HepG2 (cell line): ENCODE data around the gene PGPEP1. TPM values are rescaled to one million over a fixed set of nuclear protein-coding genes. Genes with fewer than 3 reads are reported as not detected.

Experiments used
- ATAC-seq: fragments of 200-7000 bp; cut with Tn5 transposase; 3 replicates; pipeline ENCODE4 v1.9.1; 2020; ENCODE audit warnings: mild to moderate bottlenecking, moderate library complexity
- BruUV-seq: library from RNA; stranded (reverse); fragments of 400-500 nt; replicated peaks from 2 replicates; lab custom pipeline; 2021; lab: Mats Ljungman, UMichigan
- CTCF ChIA-PET: fragments of 300-600 bp; formaldehyde crosslinking; extraction: SDS; loops from one replicate; lab custom pipeline; 2021; ENCODE audit warnings: low total read pairs, inconsistent platforms, low intra/inter-chr PET ratio; lab: Yijun Ruan, JAX
- POLR2A ChIA-PET: fragments of 350-600 bp; sonication (Branson Sonifier 250); formaldehyde crosslinking; loops from one replicate; lab custom pipeline; 2020; ENCODE audit warnings: antibody characterized with exemption, inconsistent platforms; lab: Yijun Ruan, JAX
- DNase-seq: peaks from one replicate; pipeline ENCODE4 v3.0.0-alpha.2; 2015; ENCODE audit warnings: low spot score
- FAIRE-seq: peaks from 3 replicates; lab custom pipeline; 2011; peaks lifted over from hg19 to GRCh38; lab: Jason Lieb, UNC
- H2AFZ ChIP-seq: one replicate; pipeline ENCODE4 v1.6.1; 2011; ENCODE audit warnings: low read length, inconsistent platforms
- H3K27ac ChIP-seq: fragments of 300-600 bp; 3 replicates; pipeline ENCODE4 v1.8.0; 2011; ENCODE audit warnings: mixed run types, mild to moderate bottlenecking, mixed read lengths, low read length, inconsistent platforms; ENCODE audit not compliant: insufficient read depth; ENCODE audit errors: extremely low read length
- H3K27me3 ChIP-seq, 2 experiments: fragments of 200-600 bp in 1 of 2; 2 replicates in 1 of 2; 3 replicates in 1 of 2; pipeline versions ENCODE4 v1.6.0 to v1.8.0; 2011; ENCODE audit warnings: low read length in 2 of 2, mild to moderate bottlenecking in 2 of 2, moderate library complexity in 2 of 2, inconsistent platforms in 1 of 2; ENCODE audit not compliant: insufficient read depth in 2 of 2, control insufficient read depth in 1 of 2
- H3K36me3 ChIP-seq, 2 experiments: fragments of 200-600 bp in 1 of 2; replicated peaks in 1 of 2; 2 replicates in 1 of 2; 3 replicates in 1 of 2; pipeline versions ENCODE4 v1.5.1 to v1.8.0; 2011; ENCODE audit warnings: low read length in 2 of 2, inconsistent platforms in 1 of 2; ENCODE audit not compliant: insufficient read depth in 2 of 2, control insufficient read depth in 1 of 2
- H3K4me1 ChIP-seq: 2 replicates; pipeline ENCODE4 v1.5.1; 2012; ENCODE audit warnings: low read length, inconsistent platforms; ENCODE audit not compliant: insufficient read depth
- H3K4me2 ChIP-seq: 2 replicates; pipeline ENCODE4 v1.6.0; 2011; ENCODE audit warnings: low read depth, low read length, inconsistent platforms
- H3K4me3 ChIP-seq, 3 experiments: fragments of 200-600 bp in 1 of 3; sonication (generic), shearing (Covaris generic) in 1 of 3; replicated peaks in 1 of 3; 2 replicates each; pipeline ENCODE4 v1.5.1; 2011 to 2016; ENCODE audit warnings: low read length in 3 of 3, inconsistent platforms in 2 of 3, low read depth in 2 of 3, mild to moderate bottlenecking in 2 of 3, control low read depth in 1 of 3, mixed read lengths in 1 of 3; ENCODE audit not compliant: insufficient read depth in 1 of 3
- H3K79me2 ChIP-seq: one replicate; pipeline ENCODE4 v1.6.1; 2011; ENCODE audit warnings: low read length, inconsistent platforms; ENCODE audit not compliant: insufficient read depth
- H3K9ac ChIP-seq: 2 replicates; pipeline ENCODE4 v1.6.0; 2011; ENCODE audit warnings: mild to moderate bottlenecking, low read depth, low read length, inconsistent platforms; ENCODE audit not compliant: insufficient read depth
- H3K9me3 ChIP-seq: 2 replicates; pipeline ENCODE4 v1.5.1; 2012; ENCODE audit warnings: mild to moderate bottlenecking, low read length
- H4K20me1 ChIP-seq: 2 replicates; pipeline ENCODE4 v1.6.0; 2011; ENCODE audit warnings: inconsistent platforms, mild to moderate bottlenecking, low read length, moderate library complexity; ENCODE audit not compliant: insufficient read depth
- AGO1 ChIP-seq: fragments of 200-400 bp; formaldehyde crosslinking; IDR thresholded peaks from 2 replicates; pipeline ENCODE4 v1.6.1; 2017; ENCODE audit warnings: mild to moderate bottlenecking, low read depth, low read length, moderate library complexity; ENCODE audit not compliant: poor library complexity, severe bottlenecking
- AGO2 ChIP-seq: fragments of 200-400 bp; formaldehyde crosslinking; optimal IDR thresholded peaks from 2 replicates; pipeline ENCODE3; 2017; ENCODE audit warnings: mild to moderate bottlenecking, low read depth, low read length, moderate library complexity
- CENPT ChIP-seq: sonication (generic); formaldehyde crosslinking; IDR thresholded peaks from 2 replicates; pipeline ENCODE4 v1.8.0; 2022; ENCODE audit warnings: low read depth, mild to moderate bottlenecking, moderate library complexity, missing genetic modification reagents
- HOXA3 ChIP-seq: sonication (generic); formaldehyde crosslinking; IDR thresholded peaks from 2 replicates; pipeline ENCODE4 v1.5.0; 2020; ENCODE audit warnings: missing genetic modification reagents
- KLF9 ChIP-seq: IDR thresholded peaks from 2 replicates; pipeline ENCODE4 v1.6.1; 2016; ENCODE audit warnings: low read depth
- POGK ChIP-seq: sonication (generic); formaldehyde crosslinking; conservative IDR thresholded peaks from 2 replicates; pipeline ENCODE4 v1.8.0; 2022; ENCODE audit warnings: mild to moderate bottlenecking, moderate library complexity, missing genetic modification reagents
- POLR2A ChIP-seq, 2 experiments: IDR thresholded peaks; 2 replicates each; pipeline ENCODE4 v1.6.1; 2011; ENCODE audit warnings: low read depth in 2 of 2, low read length in 2 of 2, mild to moderate bottlenecking in 1 of 2, moderate library complexity in 1 of 2; ENCODE audit not compliant: insufficient read depth in 1 of 2
- SRF ChIP-seq: IDR thresholded peaks from 2 replicates; pipeline ENCODE4 v1.6.1; 2011; ENCODE audit warnings: mild to moderate bottlenecking, low read depth, low read length, moderate library complexity
- ZBTB33 ChIP-seq: sonication (generic); formaldehyde crosslinking; IDR thresholded peaks from 2 replicates; pipeline ENCODE4 v1.4.0; 2020; ENCODE audit warnings: missing genetic modification reagents
- ZC3H13 ChIP-seq: sonication (generic); formaldehyde crosslinking; IDR thresholded peaks from 2 replicates; pipeline ENCODE4 v1.8.1; 2023; ENCODE audit warnings: mild to moderate bottlenecking, missing genetic modification reagents, moderate library complexity
- ZNF33B ChIP-seq: sonication (generic); formaldehyde crosslinking; IDR thresholded peaks from 2 replicates; pipeline ENCODE4 v1.5.1; 2020; ENCODE audit warnings: mild to moderate bottlenecking, missing genetic modification reagents
- ZNF564 ChIP-seq: sonication (generic); formaldehyde crosslinking; IDR thresholded peaks from 2 replicates; pipeline ENCODE4 v1.8.1; 2023; ENCODE audit warnings: mild to moderate bottlenecking, missing genetic modification reagents
- WGBS: methylation state at CpG from one replicate; pipeline ENCODE4 v1.1.6; 2017; ENCODE audit warnings: low lambda C conversion rate; 5-methylcytosine and 5-hydroxymethylcytosine counted together
- in situ Hi-C: cut with HindIII; loops from 2 replicates; pipeline ENCODE4 v1.10.0; 2017; ENCODE audit warnings: low pct_unique_long_range_greater_than_20kb; ENCODE audit not compliant: extremely low pct_ligation_motif_present
- intact Hi-C: fragments of 100-400 bp; cut with micrococcal nuclease; formaldehyde crosslinking; loops from one replicate; pipeline ENCODE4 v1.10.0; 2022; ENCODE audit not compliant: unreplicated experiment
- polyA plus RNA-seq, 8 experiments: library from polyadenylated mRNA; depleted of rRNA in 3 of 8; stranded (reverse) in 7 of 8; unstranded in 1 of 8; fragments of >200 nt; fragmentation: Illumina TruSeq in 4 of 8; extraction: Trizol in 4 of 8; gene quantifications; 2 replicates each; pipeline versions ENCODE4 v1.2.1 to v1.2.3, GENCODE V29; 2011 to 2016; ENCODE audit warnings: low read depth in 4 of 8, missing spikeins in 1 of 8, mixed read lengths in 1 of 8; ENCODE audit not compliant: insufficient read depth in 1 of 8
- total RNA-seq, 5 experiments: library from RNA; depleted of rRNA; stranded (reverse); fragments of >200 nt; fragmentation: Illumina TruSeq; extraction: Trizol; gene quantifications; 2 replicates each; pipeline ENCODE4 v1.2.3, GENCODE V29; 2016; ENCODE audit warnings: low read depth in 1 of 5

The PGPEP1 gene
- total and polyA plus RNA-seq, 2 of the 13 experiments (the other 11 are each of a cell fraction or from before 2014, with no cell fraction given), result 53.1 to 56.6 TPM

GRCh38 chr19:18309525-18310064 is 30.8 kb upstream of the PGPEP1 start:
- POLR2A ChIA-PET, result interaction anchor here (0.6 kb wide), 1 partner anchor 31 kb away, joined by 3 read pairs; no protein-coding TSS in a partner anchor
- CTCF ChIA-PET, result no interaction called here
- FAIRE-seq, result no peak
- H3K79me2 ChIP-seq, result no peaks in the 10 kb centered on the region
- no peaks in the 10 kb centered on the region for H3K9me3 ChIP-seq
- no TSS peak for BruUV-seq
- no peak for TF ChIP-seq SRF
- TF ChIP-seq ZNF564 (CRISPR knock-in tag), result no peak
- TF ChIP-seq ZBTB33 (CRISPR knock-in tag), result peak; percentile 31; the same call in 1 of the 2 replicates
- 0 out of 4 replicates have a peak, but pooled peaks of 1 of the 2 experiments have one; percentile 39 for TF ChIP-seq POLR2A (IDR thresholded peaks at IDR 0.05; ENCODE audit: insufficient read depth in 1 of 2, low read depth in 2 of 2, low read length in 2 of 2)
- peak; percentile 69 for TF ChIP-seq AGO2
- TF ChIP-seq ZC3H13 (CRISPR knock-in tag), result 0 out of 2 replicates have a peak, but pooled peaks have one; percentile 16
- TF ChIP-seq KLF9 (CRISPR knock-in tag), result no peak
- TF ChIP-seq POGK (CRISPR knock-in tag), result no peak
- 0 out of 2 replicates have a peak, but pooled peaks have one; percentile 29 for TF ChIP-seq HOXA3 (CRISPR knock-in tag)
- no peak for TF ChIP-seq ZNF33B (CRISPR knock-in tag)
- peak; percentile 82 for TF ChIP-seq AGO1
- TF ChIP-seq CENPT (CRISPR knock-in tag), result no peak
- TF ChIP-seq, all 625 proteins: peak for 6
- WGBS, result over 99% methylated on average over 28 of the region's 33 CpGs
- no peaks in the 10 kb centered on the region for H3K27me3 ChIP-seq
- H3K36me3 ChIP-seq, result peaks cover 6 to 28% of the 10 kb centered on the region in 2 experiments; a peak in 4 of 5 replicates
- no peak overlapping the region for H2AFZ ChIP-seq
- DNase-seq (no peak), ATAC-seq (no peak)
- intact Hi-C loops, result no loop called here
- no peak overlapping the region for H3K4me3 ChIP-seq
- H3K4me1 ChIP-seq, result peaks cover 74% of the 10 kb centered on the region
- H4K20me1 ChIP-seq, result no peaks in the 10 kb centered on the region
- H3K9ac ChIP-seq, result no peak overlapping the region
- H3K4me2 ChIP-seq, result no peak overlapping the region
- in situ Hi-C loops, result no loop called here
- H3K27ac ChIP-seq, result no peak overlapping the region
